GM21717 (cell line): Measurements from ENCODE around the gene COL11A1.
"Not testable (repeated sequence)": the region's sequence is repeated elsewhere in the genome, so short reads cannot be mapped to it uniquely, and the experiment has no call there.

Source experiments
- ATAC-seq: cut with Tn5 transposase; IDR thresholded peaks from one replicate; pipeline ENCODE4 v1.9.1; 2021; ENCODE audit warnings: mild to moderate bottlenecking, moderate library complexity; ENCODE audit not compliant: unreplicated experiment

The COL11A1 gene

GRCh38 chr1:102933362-102933761 lies 175.0 kb downstream of the COL11A1 start:
- ATAC-seq = not testable (repeated sequence)

- no peak for ATAC-seq
Measured at GRCh38 chr1:102919659-102920058, 188.7 kb downstream of the COL11A1 start.

- no peak for ATAC-seq
Measured at GRCh38 chr1:102901996-102902395, 206.3 kb downstream of the COL11A1 start.

GRCh38 chr1:102899935-102900334 lies 208.4 kb downstream of the COL11A1 start:
- ATAC-seq = no peak

GRCh38 chr1:102897557-102897956 lies 210.8 kb downstream of the COL11A1 start:
- no peak for ATAC-seq

- ATAC-seq = no peak
Measured at GRCh38 chr1:102896771-102897170, 211.6 kb downstream of the COL11A1 start.

- ATAC-seq = no peak
Measured at GRCh38 chr1:102896286-102896685, 212.0 kb downstream of the COL11A1 start.

- ATAC-seq = no peak
Measured at GRCh38 chr1:102891868-102892625, 216.3 kb downstream of the COL11A1 start.

- no peak for ATAC-seq
Measured at GRCh38 chr1:102886638-102887037, 221.7 kb downstream of the COL11A1 start.

- no peak for ATAC-seq
Measured at GRCh38 chr1:102884238-102884637, 224.1 kb downstream of the COL11A1 start.

- no peak for ATAC-seq
Measured at GRCh38 chr1:102879439-102879993, 228.8 kb downstream of the COL11A1 start.

GRCh38 chr1:102875756-102876155 lies 232.6 kb downstream of the COL11A1 start:
- no peak for ATAC-seq

- ATAC-seq = no peak
Measured at GRCh38 chr1:102872526-102872925, 235.8 kb downstream of the COL11A1 start.

- ATAC-seq = no peak
Measured at GRCh38 chr1:102872097-102872496, 236.2 kb downstream of the COL11A1 start.

GRCh38 chr1:102863704-102864103 lies 244.6 kb downstream of the COL11A1 start:
- ATAC-seq = no peak

GRCh38 chr1:102861247-102861646 lies 247.1 kb downstream of the COL11A1 start:
- ATAC-seq = no peak

- ATAC-seq = no peak
Measured at GRCh38 chr1:102858695-102859094, 249.6 kb downstream of the COL11A1 start.

- ATAC-seq = no peak
Measured at GRCh38 chr1:102857251-102857650, 251.1 kb downstream of the COL11A1 start.

- ATAC-seq = no peak
Measured at GRCh38 chr1:102853701-102854187, 254.6 kb downstream of the COL11A1 start.

GRCh38 chr1:102853136-102853535 lies 255.2 kb downstream of the COL11A1 start:
- ATAC-seq = no peak

- no peak for ATAC-seq
Measured at GRCh38 chr1:102852613-102853012, 255.7 kb downstream of the COL11A1 start.

- no peak for ATAC-seq
Measured at GRCh38 chr1:102851616-102852015, 256.7 kb downstream of the COL11A1 start.
